ENCODE results near the gene ANKRD55.

GRCh38 chr5:56140073-56140472, 93.1 kb downstream of the ANKRD55 start:
- TF ChIP-seq POLR2A (IDR thresholded peaks at IDR 0.05) (no peak), CTCF (IDR thresholded peaks at IDR 0.05) (no peak), POLR2AphosphoS5 (IDR thresholded peaks at IDR 0.05) (no peak)

Data from sigmoid colon (tissue), 4 donors.